Activated CD4-positive, alpha-beta memory T cell treated with anti-CD3 and anti-CD28 coated beads, Interleukin-2, amount 10 ng/mL, durations not matched to agents 7 days and 5 days (primary cell): Measurements from ENCODE around the gene GPRASP3. TPM values are rescaled to one million over a fixed set of nuclear protein-coding genes. Genes with fewer than 3 reads are reported as not detected.
"Not testable (repeated sequence)": the region's sequence is repeated elsewhere in the genome, so short reads cannot be mapped to it uniquely, and the experiment has no call there.

Experiments
- CTCF ChIA-PET: fragments of 350-600 bp; sonication (Branson Sonifier 250); formaldehyde crosslinking; loops from one replicate; lab custom pipeline; 2021; ENCODE audit warnings: antibody characterized with exemption, inconsistent platforms; lab: Charles Lee
- POLR2A ChIA-PET: fragments of 350-600 bp; sonication (Branson Sonifier 250); formaldehyde crosslinking; loops from one replicate; lab custom pipeline; 2021; ENCODE audit warnings: antibody characterized with exemption; lab: Charles Lee
- DNase-seq: peaks from one replicate; pipeline ENCODE4 v3.0.0-alpha.2; 2020
- H3K27ac Mint-ChIP-seq: one replicate; pipeline ENCODE4 v1.8.0; 2021; ENCODE audit warnings: mild to moderate bottlenecking, mixed read lengths
- H3K27me3 Mint-ChIP-seq: one replicate; pipeline ENCODE4 v1.8.0; 2021; ENCODE audit warnings: mixed read lengths
- H3K36me3 Mint-ChIP-seq: one replicate; pipeline ENCODE4 v1.8.0; 2021; ENCODE audit warnings: low read depth, mixed read lengths
- H3K4me1 Mint-ChIP-seq: one replicate; pipeline ENCODE4 v1.8.0; 2021; ENCODE audit warnings: mixed read lengths
- H3K4me3 Mint-ChIP-seq: one replicate; pipeline ENCODE4 v1.8.0; 2021; ENCODE audit warnings: mild to moderate bottlenecking, mixed read lengths
- H3K9me3 Mint-ChIP-seq: one replicate; pipeline ENCODE4 v1.8.0; 2021; ENCODE audit warnings: mixed read lengths
- total RNA-seq, 2 experiments: library from RNA; stranded (reverse); gene quantifications; one replicate each; pipeline ENCODE4 v1.2.3, GENCODE V29; 2021

Gene GPRASP3, protein sequence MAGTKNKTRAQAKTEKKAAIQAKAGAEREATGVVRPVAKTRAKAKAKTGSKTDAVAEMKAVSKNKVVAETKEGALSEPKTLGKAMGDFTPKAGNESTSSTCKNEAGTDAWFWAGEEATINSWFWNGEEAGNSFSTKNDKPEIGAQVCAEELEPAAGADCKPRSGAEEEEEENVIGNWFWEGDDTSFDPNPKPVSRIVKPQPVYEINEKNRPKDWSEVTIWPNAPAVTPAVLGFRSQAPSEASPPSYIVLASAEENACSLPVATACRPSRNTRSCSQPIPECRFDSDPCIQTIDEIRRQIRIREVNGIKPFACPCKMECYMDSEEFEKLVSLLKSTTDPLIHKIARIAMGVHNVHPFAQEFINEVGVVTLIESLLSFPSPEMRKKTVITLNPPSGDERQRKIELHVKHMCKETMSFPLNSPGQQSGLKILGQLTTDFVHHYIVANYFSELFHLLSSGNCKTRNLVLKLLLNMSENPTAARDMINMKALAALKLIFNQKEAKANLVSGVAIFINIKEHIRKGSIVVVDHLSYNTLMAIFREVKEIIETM
- 1 to 10 TPM; 1.6 to 2.0 TPM for total RNA-seq

DNA sequence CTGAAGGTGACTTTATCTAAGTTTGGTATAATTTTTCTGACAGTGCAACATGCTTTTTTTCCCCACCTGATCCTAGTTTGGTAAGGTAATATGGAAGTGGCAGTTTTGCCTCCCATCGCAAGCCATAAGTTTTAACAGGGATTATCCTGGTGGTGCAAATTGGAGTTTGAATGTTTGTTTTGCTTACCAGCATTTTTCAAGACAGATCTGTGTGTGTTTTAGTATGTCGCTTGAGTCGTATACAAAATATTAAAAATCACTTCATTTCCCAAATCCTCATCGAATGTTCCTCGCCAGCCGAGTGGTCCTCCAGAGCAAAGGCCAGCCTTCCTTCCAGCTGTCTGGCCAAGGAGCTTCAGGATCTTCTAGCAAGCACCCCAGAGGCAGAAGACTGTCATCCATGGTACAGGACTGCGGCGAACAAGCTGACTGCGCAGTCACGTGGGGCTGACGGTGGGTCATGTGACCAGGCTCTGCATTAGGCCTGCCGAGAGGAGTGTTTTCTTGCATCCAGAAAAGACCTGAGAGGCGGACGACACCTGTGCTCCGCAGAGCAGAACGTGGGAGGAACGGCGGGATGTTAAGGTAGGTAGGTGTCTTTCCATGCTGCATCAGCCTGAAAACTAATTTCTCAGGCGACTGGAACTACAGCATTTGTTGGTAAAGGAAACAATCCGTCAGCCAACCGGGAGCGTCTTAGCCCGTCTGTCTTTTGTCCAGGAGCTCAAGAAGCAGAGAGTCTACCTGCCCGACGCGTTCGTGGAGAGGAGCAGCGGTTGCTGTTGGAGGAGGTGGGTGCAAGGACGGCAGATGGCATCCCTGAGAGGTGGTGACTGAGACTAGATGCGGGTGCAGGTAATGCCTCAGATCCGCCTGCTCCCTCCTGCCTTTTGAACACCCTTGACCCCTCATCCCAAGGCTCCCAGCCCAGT, at the start of gene GPRASP3:
TSS of gene GPRASP3 (plus strand) at position 507 of the 932 bp plus-strand sequence. CDS start 28,253 bp downstream, outside the sequence.
- Mint-ChIP-seq H3K4me3 (peak within 1 kb of the TSS; percentile 76), H3K27ac (peak within 1 kb of the TSS; percentile 50), H3K36me3 (no peaks in the 10 kb centered on the region), H3K9me3 (no peaks in the 10 kb centered on the region), H3K27me3 (no peaks in the 10 kb centered on the region), H3K4me1 (peaks cover 12% of the 10 kb centered on the region)
- CTCF ChIA-PET: no interaction called here
- DNase-seq: peak; percentile 77
- POLR2A ChIA-PET: interaction anchor here (1.0 kb wide), 1 partner anchor 25 kb away, joined by 3 read pairs; no protein-coding TSS in a partner anchor

DNA sequence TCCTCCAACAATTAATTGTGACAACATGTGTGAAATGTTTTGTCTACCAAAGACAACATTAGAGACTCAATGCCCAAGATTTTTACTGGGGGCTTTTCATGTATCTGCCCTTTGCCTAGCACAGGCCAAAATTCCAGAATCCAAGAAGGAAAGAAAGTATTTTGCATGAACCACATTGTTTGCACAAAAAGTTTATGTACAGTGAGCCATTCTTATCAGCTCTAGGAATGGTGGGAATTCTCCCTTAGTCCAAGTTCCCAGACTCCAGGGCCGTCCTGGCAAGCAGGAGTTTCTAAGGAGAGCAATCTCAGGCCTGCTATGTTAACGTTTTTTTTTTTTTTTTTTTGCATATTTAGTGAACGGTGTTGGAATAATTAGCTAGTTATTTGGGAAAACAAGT, 47.7 kb upstream of the GPRASP3 start:
- H3K27ac Mint-ChIP-seq: no peak overlapping the region
- H3K9me3 Mint-ChIP-seq: no peaks in the 10 kb centered on the region
- ChIA-PET CTCF (no interaction called here), POLR2A (no interaction called here)
- H3K27me3 Mint-ChIP-seq: no peaks in the 10 kb centered on the region
- H3K4me3 Mint-ChIP-seq: no peak overlapping the region
- H3K4me1 Mint-ChIP-seq: no peaks in the 10 kb centered on the region
- peaks cover 6% of the 10 kb centered on the region for H3K36me3 Mint-ChIP-seq
- no peak for DNase-seq

DNA sequence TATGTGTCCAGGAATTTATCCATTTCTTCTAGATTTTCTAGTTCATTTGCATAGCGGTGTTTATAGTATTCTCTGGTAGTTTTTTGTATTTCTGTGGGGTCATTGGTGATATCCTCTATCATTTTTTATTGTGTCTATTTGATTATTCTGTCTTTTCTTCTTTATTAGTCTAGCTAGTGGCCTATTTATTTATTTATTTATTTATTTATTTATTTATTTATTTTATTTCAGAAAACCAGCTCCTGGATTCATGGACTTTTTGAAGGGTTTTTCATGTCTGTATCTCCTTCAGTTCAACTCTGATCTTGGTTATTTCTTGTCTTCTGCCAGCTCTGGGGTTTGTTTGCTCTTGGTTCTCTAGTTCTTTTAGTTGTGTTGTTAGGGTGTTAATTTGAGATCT, 43.1 kb upstream of the GPRASP3 start:
- H3K9me3 Mint-ChIP-seq, H3K4me1 Mint-ChIP-seq, H3K4me3 Mint-ChIP-seq, H3K27ac Mint-ChIP-seq, DNase-seq, POLR2A ChIA-PET, H3K36me3 Mint-ChIP-seq, CTCF ChIA-PET, H3K27me3 Mint-ChIP-seq: not testable (repeated sequence)

DNA sequence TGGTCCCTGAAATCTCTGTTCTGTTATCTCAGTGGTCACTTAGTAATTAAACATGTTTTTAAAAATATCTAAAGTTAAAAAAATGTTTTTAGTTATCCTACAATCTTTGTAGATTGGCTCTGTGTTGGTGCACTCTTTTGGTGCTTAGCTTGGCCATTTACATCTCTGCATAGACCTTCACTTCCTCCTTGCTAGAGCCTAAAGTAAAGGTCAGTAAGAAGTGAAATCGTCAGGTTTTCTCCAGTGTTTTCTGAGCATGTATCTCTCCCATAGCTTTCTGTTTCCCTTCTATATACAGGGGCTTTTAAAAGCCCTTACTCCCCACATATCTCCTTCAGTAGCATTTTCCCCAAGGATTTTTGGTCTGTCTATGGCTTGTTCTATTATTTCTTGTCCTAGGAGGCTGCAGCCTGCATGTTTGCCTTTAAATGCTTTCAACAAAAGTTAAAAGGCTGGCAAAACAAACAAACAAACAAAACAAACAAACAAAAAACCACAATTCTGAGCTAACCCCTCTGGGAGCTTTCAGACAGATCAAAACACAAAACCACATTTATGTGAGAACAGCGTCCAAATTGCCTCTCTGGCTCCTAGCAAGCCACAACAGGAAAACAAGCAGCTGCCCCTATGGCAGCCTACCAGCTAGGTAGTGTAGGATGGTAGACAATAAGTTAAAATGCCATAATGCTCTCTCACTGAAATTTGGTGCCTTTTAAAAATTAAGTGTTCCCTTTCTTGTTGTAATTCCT, 35.6 kb upstream of the GPRASP3 start:
- ChIA-PET POLR2A (no interaction called here), CTCF (no interaction called here)
- Mint-ChIP-seq H3K36me3 (no peaks in the 10 kb centered on the region), H3K27ac (no peak overlapping the region), H3K4me1 (no peaks in the 10 kb centered on the region), H3K9me3 (peaks cover 2% of the 10 kb centered on the region), H3K4me3 (no peak overlapping the region), H3K27me3 (no peaks in the 10 kb centered on the region)
- no peak for DNase-seq

DNA sequence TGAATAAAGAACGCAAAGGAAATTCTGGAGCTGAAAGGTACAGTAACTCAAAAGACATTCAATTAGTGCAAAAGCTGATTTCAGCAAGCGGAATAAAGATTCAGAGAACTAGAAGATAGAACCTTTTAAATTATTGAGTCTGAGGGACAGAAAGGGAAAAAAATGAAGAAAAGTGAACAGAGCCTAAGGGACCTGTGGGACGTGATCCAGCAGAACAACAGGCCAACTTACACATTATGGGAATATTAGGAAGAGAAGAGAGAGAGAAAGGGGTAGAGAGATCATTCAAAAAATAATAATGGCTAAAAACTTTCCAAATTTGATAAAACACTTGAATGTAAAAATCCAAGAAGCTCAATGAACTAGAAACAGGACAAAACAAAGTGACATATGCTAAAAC, 25.8 kb upstream of the GPRASP3 start:
- H3K27ac Mint-ChIP-seq: no peak overlapping the region
- no peaks in the 10 kb centered on the region for H3K4me1 Mint-ChIP-seq
- CTCF ChIA-PET: no interaction called here
- no peak overlapping the region for H3K4me3 Mint-ChIP-seq
- H3K9me3 Mint-ChIP-seq: no peaks in the 10 kb centered on the region
- DNase-seq: no peak
- POLR2A ChIA-PET: no interaction called here
- no peaks in the 10 kb centered on the region for H3K27me3 Mint-ChIP-seq
- H3K36me3 Mint-ChIP-seq: no peaks in the 10 kb centered on the region

DNA sequence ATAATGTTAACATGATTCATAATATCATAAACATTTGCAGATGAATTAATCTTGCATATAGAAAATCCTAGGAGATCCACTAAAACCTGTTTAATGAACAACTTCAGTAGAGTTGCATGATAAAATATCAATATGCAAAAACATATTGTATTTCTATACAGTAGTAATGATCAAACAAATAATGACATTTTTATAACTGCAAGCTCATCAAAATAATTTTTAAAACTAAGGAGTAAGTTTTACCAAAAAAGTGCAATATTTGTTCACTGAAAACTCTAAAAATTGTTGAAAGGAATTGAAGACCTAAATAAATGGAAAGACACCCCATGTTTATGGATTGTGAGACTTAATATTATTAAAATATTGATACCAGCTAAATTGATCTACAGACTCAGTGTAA, 24.2 kb upstream of the GPRASP3 start:
- Mint-ChIP-seq H3K4me3 (no peak overlapping the region), H3K27ac (no peak overlapping the region), H3K4me1 (no peaks in the 10 kb centered on the region), H3K9me3 (no peaks in the 10 kb centered on the region), H3K27me3 (no peaks in the 10 kb centered on the region), H3K36me3 (no peaks in the 10 kb centered on the region)
- ChIA-PET POLR2A (no interaction called here), CTCF (no interaction called here)
- DNase-seq: no peak

DNA sequence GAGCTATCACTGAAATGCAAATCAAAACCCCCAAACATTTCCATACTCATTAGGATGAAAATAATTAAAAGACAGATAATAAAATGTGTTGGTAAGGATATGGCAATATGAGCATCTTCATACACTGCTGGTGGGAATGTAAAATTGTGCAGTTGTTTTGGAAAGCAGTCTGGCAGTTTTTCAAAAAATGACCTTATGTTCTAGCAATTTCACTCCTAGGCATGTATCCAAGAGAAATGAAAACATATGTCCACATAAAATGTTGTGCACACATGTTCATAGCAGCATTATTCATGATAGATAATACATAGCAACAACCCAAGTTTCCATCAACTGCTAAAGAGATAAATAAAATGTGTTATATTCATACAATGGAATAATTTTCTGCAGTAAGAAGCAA, 23.0 kb upstream of the GPRASP3 start:
- ChIA-PET POLR2A (no interaction called here), CTCF (no interaction called here)
- Mint-ChIP-seq H3K4me3 (no peak overlapping the region), H3K27ac (no peak overlapping the region), H3K27me3 (no peaks in the 10 kb centered on the region), H3K4me1 (no peaks in the 10 kb centered on the region), H3K9me3 (no peaks in the 10 kb centered on the region), H3K36me3 (no peaks in the 10 kb centered on the region)
- DNase-seq: no peak

DNA sequence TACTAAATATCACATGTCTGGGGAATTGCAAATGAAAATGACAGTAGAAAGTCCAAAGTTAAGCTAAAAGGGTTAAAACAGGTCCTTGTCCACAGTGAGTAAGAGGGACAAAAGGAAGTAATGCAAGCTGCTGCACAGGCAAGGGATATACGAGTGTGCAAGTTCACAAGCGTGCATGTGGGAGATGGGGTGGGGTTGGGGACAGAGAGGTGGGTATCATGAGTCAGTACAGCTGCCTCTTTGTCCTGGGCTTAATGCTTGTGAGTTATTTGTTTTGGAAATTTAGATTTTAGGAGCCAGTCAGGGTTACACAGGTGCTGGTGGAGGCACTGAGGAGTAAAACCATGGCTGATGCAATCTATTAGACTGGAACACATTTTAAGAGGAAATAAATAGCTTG, 11.6 kb upstream of the GPRASP3 start:
- POLR2A ChIA-PET: no interaction called here
- H3K36me3 Mint-ChIP-seq: no peaks in the 10 kb centered on the region
- H3K4me3 Mint-ChIP-seq: no peak overlapping the region
- H3K4me1 Mint-ChIP-seq: peaks cover 9% of the 10 kb centered on the region
- CTCF ChIA-PET: no interaction called here
- no peak for DNase-seq
- no peaks in the 10 kb centered on the region for H3K9me3 Mint-ChIP-seq
- H3K27me3 Mint-ChIP-seq: peaks cover 26% of the 10 kb centered on the region
- no peak overlapping the region for H3K27ac Mint-ChIP-seq

DNA sequence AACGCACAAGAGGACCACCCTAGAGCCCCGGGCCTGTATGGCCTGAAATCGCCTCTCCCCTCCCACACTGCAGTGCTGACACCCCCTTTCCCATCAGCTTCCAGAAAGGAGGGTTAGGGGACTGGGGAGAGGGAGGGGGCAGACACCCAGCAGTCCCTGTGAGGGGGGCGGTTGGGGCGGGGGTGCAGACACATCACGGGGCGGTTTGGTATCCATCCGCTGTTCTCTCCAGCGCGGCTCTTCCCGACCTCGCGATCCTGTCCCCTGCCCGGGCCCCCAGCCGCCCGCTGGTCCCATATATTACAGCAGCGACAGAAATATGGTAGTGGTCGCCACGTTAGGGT, 8.7 kb upstream of the GPRASP3 start:
- no peak overlapping the region for H3K27ac Mint-ChIP-seq
- peaks cover 25% of the 10 kb centered on the region for H3K27me3 Mint-ChIP-seq
- DNase-seq: no peak
- H3K4me3 Mint-ChIP-seq: no peak overlapping the region
- H3K36me3 Mint-ChIP-seq: no peaks in the 10 kb centered on the region
- no peaks in the 10 kb centered on the region for H3K9me3 Mint-ChIP-seq
- H3K4me1 Mint-ChIP-seq: peaks cover 9% of the 10 kb centered on the region
- ChIA-PET CTCF (no interaction called here), POLR2A (no interaction called here)

DNA sequence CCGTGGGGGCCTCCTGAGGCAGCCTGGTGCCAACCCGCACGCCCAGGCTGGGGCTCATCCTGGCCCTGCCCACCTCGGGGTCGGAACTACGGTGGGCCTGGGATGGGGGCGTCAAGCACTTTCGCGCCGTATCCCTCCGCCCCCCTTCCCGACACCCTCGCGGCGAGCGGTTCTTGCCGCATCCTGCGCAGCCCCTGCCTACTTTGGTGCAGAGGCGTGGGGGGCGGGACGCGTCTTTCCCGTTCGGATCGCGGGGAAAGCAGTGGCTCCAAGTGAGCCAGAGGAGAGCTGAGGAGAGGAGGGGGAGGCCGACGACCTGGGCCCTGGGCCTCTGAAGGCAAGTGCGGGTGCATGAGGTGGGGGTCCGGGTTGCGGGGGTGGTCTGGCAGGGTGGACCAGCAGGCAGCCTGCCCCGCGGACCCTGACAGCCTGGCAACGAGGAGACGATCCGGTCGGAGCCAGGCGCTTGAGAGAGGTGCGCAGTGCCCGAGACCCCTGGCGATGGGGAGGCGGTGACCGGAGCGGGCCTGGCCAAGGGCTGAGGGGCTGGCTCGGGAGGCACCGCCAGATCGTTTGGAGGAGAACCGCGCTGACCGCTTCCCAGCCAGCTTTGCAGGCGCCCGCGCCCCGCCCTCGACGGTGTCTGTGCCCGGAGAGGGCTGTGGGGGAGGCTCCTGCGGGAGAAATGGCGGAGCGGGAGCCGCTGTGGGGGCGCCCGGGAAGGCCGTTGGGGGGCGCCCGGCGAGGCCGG, 8.2 kb upstream of the GPRASP3 start, which contains the start of gene GPRASP2:
TSS of gene GPRASP2 (plus strand) at position 233 of the 751 bp plus-strand sequence. CDS start 2,422 bp downstream, outside the sequence.
- DNase-seq: peak; percentile 16
- Mint-ChIP-seq H3K4me1 (peaks cover 9% of the 10 kb centered on the region), H3K9me3 (no peaks in the 10 kb centered on the region), H3K27me3 (peaks cover 25% of the 10 kb centered on the region), H3K36me3 (no peaks in the 10 kb centered on the region), H3K4me3 (peak within 1 kb of the TSS; percentile 64), H3K27ac (no peak within 1 kb of the TSS)
- CTCF ChIA-PET: no interaction called here
- POLR2A ChIA-PET: no interaction called here

DNA sequence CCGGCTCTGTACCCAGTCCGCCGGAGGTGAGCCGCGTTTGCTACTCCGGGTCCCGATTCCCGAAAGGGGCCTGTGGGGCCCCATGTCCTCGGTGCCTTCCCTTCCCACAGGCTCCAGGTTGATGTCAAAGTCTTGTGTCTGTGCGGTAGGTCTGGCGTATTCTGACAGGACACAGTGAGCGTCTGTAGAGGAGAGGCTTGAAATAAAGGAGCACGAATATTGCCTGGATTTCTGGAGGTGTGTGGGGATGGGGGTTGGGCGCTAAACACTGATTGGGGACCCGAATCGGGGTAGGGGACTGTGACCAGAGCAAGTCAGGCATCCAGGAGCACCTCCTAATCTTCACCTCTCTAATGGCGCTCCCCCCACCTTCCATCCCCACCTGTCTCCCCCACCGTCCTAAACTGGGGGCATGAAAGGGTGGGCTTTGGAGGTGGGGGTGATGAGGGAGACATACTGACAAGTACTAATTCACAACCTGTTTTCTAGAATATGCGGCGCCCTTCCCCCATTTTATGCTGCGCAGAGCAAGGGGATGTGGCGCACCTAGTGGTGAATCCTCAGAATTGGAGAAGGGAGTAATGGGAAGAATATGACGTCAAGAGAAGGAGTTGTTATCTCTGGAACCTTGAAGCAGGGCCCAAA, 7.4 kb upstream of the GPRASP3 start:
- POLR2A ChIA-PET: no interaction called here
- CTCF ChIA-PET: no interaction called here
- Mint-ChIP-seq H3K4me1 (peaks cover 9% of the 10 kb centered on the region), H3K27me3 (peaks cover 23% of the 10 kb centered on the region), H3K27ac (no peak overlapping the region), H3K36me3 (no peaks in the 10 kb centered on the region), H3K4me3 (peak overlapping the region; percentile 54), H3K9me3 (no peaks in the 10 kb centered on the region)
- DNase-seq: no peak

DNA sequence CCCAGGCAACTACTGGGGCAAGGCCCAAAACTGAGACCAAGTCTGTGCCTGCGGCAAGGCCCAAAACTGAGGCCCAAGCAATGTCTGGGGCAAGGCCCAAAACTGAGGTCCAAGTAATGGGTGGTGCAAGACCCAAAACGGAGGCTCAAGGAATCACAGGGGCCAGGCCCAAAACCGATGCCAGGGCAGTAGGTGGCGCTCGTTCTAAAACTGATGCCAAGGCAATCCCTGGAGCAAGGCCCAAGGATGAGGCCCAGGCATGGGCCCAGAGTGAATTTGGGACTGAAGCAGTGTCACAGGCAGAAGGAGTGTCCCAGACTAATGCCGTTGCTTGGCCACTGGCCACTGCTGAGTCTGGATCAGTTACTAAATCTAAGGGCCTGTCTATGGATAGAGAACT, 5.5 kb upstream of the GPRASP3 start:
- no peak for DNase-seq
- POLR2A ChIA-PET: no interaction called here
- H3K9me3 Mint-ChIP-seq: no peaks in the 10 kb centered on the region
- peaks cover 17% of the 10 kb centered on the region for H3K27me3 Mint-ChIP-seq
- CTCF ChIA-PET: no interaction called here
- H3K27ac Mint-ChIP-seq: no peak overlapping the region
- no peaks in the 10 kb centered on the region for H3K36me3 Mint-ChIP-seq
- no peak overlapping the region for H3K4me3 Mint-ChIP-seq
- peaks cover 9% of the 10 kb centered on the region for H3K4me1 Mint-ChIP-seq
